Stimulated activated CD4-positive, alpha-beta T cell treated with anti-CD3 and anti-CD28 coated beads, Interleukin-12 subunit alpha, Interleukin-12 subunit beta, amount 100 ng/mL, for 24 hours (primary cell): ENCODE data around the gene BDP1.
"Not testable (repeated sequence)": the region's sequence is repeated elsewhere in the genome, so short reads cannot be mapped to it uniquely, and the experiment has no call there.

Source experiments
- DNase-seq, 2 experiments: peaks; one replicate each; pipeline ENCODE4 v3.0.0-alpha.2; 2020; ENCODE audit warnings: low read depth in 2 of 2

BDP1 gene

DNA sequence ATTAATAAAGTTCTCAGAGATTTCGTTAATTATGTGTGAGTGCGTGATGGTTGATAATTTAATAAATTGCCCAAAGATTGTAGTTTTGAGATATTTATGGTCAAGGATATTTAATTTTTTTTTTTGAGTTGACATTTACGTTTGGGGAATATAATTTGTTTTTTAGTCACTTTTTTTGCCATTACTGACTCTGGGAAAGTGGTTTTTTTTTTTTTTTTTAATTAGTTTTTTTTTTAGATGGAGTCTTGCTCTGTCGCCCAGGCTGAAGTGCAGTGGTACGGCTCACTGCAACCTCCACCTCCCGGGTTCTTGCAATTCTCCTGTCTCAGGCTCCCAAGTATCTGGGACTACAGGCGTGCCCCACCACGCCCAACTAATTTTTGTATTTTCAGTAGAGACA lies 1.7 kb downstream of the BDP1 start:
- no peak for DNase-seq

- DNase-seq, result no peak
Measured at GRCh38 chr5:71460693-71461092, 5.2 kb downstream of the BDP1 start.

GRCh38 chr5:71461360-71461759 lies 5.9 kb downstream of the BDP1 start:
- no peak for DNase-seq

DNA sequence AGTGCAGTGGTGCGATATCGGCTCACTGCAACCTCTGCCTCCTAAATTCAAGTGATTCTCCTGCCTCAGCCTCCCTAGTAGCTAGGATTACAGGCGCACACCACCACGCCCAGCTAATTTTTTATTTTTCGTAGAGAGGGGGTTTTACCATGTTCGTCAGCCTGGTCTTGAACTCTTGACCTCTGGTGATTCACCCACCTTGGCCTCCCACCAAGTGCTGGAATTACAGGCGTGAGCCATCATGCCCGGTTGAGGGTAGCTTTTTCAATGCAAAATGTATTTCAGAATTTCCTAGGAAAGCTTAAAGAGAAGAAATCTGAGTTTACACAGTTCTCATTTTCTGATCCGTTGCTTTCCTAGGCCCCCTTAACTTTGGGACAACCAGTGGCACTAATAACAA lies 15.7 kb downstream of the BDP1 start:
- DNase-seq, result no peak

DNA sequence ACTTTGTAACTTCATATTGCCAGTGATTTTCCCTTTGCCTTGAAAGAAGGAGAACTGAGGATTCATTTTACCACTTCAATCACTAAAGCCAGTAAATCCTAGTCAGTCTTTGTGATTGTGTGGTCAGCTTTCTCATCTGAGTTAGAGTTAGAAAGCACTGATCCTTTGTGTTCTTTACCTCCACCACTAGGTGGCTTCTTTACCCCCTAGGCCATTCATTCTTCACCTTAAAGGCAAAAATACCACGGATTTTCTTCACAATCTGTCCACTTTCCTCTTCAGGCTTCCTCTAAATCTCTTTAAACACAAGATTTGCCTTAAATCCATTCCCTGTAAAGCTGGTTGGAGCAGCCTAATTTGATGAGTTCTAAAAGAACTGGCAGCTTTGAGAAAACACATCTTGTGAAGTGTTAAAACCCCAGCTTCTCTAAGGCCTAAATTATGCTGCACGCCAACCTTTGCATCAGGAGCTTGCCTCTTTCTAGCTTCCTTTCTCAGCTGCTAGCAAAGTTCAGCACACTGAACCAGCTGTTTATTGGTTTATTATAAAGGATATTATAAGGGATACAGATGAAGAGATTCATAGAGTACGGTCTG lies 20.4 kb downstream of the BDP1 start:
- DNase-seq, result no peak

- DNase-seq, result no peak
Measured at GRCh38 chr5:71481441-71481840, 26.0 kb downstream of the BDP1 start.

- no peak for DNase-seq
Measured at GRCh38 chr5:71482132-71482531, 26.7 kb downstream of the BDP1 start.

DNA sequence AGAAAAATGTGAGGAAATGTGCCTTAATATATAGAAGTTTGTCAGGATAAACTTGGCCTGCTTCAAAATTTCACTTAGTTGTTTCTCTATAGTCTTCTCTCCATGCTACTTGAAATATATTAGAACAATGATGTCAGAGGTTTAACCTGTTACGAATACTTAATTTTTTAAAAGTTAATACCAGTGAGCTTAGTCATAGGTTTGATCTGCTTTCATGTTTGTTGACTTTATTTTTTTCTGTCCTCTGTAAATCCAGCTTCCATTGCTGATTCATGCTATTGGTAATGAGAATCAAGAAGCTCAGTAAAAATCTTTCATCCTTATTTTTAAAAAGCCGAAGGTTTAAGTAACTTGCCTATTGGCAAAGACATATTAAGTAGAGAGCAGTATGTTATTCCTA lies 27.9 kb downstream of the BDP1 start:
- no peak for DNase-seq

DNA sequence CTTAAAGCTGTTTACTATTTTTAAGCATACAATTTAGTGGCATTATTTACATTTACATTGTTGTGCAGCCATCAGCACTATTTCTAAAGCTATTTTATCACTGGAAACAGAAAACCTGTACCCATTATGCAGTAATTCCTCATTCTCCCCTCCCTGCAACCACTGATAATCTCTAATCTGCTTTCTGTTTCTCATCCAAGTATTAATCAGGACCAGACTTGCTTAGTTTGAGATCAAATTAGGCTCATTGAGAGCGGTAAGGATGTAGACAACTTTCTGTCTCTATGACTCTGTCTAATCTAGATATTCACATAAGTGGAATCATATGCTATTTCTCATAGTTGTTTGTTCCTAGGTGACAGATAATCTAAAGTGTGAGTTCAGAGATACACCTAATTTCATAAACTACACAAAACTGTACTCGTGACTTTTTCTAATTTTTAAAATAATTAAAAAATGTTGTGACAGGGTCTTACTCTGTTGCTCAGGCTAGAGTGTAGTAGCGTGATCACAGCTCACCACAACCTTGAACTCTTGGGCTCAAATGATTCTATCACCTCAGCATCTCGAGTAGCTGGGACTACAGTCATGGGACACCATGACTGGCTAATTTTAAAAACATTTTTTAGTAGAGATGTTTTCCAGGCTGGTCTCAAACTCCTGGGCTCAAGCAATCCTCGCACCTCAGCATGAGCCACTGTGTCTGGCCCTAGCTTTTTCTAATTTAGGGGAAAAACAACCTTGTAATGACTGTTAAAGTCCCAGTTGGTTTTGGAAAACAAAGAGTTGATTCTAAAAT lies 37.6 kb downstream of the BDP1 start:
- no peak for DNase-seq

DNA sequence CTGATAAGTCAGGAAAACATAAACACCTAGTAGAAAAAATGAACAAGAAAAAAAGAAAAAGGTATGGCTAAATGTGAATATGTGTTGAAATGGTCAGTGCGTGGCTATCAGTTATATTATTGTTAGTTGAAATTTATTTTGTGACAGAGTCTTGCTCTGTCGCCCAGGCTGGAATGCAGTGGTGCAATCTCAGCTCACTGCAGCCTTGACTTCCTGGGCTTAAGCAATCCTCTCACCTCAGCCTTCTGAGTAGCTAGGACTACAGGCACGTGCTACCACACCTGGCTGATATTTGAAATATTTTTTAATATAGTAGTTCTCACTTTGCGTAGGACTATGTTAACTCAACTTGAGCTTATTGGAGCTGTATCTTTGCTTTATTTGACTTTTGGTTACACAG lies 38.8 kb downstream of the BDP1 start:
- not testable (repeated sequence) for DNase-seq

GRCh38 chr5:71498756-71499155 lies 43.3 kb downstream of the BDP1 start:
- not testable (repeated sequence) for DNase-seq

DNA sequence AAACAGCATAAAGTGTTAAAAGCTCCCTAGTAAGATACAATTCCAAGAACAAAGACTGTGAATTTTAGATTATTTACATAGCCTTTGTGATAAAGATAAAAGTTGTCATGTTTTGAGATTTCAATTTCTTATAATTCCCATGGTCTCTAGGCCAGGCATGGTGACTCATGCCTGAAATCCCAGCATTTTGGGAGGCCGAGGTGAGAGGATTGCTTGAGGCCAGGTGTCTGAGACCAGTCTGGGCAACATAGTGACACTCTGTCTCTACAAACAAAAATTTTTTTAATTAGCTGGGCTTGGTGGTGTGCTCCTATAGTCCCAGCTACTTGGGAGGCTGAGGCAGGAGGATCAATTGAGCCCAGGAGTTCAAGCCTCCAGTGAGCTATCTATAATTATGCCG lies 48.1 kb downstream of the BDP1 start:
- DNase-seq, result no peak

GRCh38 chr5:71522151-71522550 lies 66.7 kb downstream of the BDP1 start:
- DNase-seq, result no peak

DNA sequence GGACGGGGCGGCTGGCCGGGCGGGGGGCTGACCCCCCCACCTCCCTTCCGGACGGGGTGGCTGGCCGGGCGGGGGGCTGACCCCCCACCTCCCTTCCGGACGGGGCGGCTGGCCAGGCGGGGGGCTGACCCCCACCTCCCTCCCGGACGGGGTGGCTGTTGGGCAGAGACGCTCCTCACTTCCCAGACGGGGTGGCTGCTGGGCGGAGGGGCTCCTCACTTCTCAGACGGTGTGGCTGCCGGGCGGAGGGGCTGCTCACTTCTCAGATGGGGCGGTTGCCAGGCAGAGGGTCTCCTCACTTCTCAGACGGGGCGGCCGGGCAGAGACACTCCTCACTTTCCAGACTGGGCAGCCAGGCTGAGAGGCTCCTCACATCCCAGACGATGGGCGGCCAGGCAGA lies 70.2 kb downstream of the BDP1 start:
- not testable (repeated sequence) for DNase-seq

DNA sequence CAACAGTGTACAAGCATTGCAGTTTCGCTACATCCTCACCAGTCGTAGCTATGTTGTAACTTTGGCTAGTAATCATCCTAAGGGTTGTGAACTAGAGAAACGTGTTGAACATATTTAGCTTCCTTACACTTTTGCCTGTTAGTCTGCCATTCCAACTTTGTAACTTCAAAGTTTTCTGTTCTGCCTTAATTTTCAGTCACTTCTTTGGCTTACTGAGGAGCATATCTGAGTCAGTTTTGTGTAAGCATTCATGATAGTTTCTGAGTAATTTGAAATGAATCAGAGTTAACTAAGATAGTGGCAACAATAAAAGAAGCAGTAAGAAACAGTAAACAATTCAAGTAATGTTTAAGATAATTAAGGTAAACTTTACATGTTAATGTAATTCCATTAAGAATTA lies 72.8 kb downstream of the BDP1 start:
- no peak for DNase-seq

DNA sequence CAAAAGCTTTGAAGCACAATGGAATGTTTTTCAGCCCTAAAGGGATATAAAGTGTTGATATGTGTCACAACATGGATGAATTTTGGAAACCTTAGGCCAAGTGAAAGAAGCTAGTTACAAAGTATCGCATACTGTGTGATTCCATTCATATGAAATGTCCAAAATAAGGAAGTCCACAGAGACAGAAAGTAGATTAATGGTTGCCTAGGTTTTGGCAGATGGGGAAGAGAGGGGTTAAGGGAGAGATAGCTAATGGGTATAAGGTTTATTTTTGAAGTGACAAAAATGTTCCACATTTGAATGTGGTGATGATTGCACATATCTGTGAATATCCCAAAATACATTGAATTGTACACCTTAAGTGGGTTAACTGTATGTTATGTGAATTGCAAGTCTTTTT lies 74.2 kb downstream of the BDP1 start:
- no peak for DNase-seq

DNA sequence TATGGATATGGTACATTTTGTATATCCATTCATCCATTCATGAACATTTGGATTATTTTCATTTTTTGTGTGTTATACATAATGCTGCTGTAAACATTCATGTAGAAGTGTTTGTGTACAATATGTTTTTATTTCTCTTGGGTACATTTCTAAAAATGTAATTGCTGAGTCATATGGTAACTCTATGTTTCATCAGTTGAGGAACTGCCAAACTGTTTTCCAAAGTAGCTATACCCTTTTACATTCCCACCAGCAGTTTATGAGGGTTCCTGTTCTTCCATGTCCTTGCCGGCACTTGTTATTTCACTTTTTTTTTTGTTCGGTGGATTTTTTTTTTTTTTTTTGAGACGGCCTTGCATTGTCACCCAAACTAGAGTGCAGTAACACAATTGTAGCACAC lies 77.7 kb downstream of the BDP1 start:
- DNase-seq, result no peak

GRCh38 chr5:71533615-71534014 lies 78.2 kb downstream of the BDP1 start:
- DNase-seq, result no peak

DNA sequence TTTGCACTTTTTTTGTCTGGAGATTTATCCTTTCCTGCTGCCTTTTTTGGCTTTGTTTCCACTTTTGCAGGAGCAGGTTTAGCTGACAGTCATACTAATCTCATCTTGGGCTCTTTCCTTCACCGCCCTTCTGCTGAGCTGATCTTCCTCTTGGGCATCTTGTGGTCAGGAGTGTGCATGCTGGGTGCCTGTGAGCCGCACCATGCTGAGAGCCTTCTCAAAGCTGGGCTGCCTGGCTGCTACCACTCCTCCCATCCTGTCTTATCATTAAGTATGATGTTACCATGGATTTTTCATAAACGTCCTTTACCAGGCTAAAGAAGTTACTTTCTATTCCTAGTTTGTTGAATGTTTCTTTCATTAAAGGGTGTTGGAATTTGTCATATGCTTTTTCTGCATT lies 82.2 kb downstream of the BDP1 start:
- DNase-seq, result no peak

DNA sequence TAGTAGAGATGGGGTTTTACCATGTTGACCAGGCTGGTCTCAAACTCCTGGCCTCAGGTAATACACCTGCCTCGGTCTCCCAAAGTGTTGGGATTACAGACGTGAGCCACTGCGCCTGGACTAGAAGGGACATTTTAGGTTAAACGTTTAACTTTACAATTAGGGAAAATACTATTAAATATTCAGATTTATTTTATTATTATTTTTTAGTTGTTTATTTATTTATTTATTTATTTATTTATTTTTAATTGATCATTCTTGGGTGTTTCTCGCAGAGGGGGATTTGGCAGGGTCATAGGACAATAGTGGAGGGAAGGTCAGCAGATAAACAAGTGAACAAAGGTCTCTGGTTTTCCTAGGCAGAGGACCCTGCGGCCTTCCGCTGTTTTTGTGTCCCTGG lies 95.4 kb downstream of the BDP1 start:
- not testable (repeated sequence) for DNase-seq

DNA sequence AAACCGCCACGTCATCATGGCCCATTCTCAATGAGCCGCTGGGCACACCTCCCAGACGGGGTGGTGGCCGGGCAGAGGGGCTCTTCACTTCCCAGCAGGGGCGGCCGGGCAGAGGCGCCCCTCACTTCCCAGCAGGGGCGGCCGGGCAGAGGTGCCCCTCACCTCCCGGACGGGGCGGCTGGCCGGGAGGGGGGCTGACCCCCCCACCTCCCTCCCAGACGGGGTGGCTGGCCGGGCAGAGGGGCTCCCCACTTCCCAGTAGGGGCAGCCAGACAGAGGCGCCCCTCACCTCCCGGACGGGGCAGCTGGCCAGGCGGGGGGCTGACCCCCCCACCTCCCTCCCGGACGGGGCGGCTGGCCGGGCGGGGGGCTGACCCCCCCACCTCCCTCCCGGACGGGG lies 96.1 kb downstream of the BDP1 start:
- not testable (repeated sequence) for DNase-seq

GRCh38 chr5:71552026-71552749 lies 96.7 kb downstream of the BDP1 start:
- DNase-seq, result not testable (repeated sequence)

DNA sequence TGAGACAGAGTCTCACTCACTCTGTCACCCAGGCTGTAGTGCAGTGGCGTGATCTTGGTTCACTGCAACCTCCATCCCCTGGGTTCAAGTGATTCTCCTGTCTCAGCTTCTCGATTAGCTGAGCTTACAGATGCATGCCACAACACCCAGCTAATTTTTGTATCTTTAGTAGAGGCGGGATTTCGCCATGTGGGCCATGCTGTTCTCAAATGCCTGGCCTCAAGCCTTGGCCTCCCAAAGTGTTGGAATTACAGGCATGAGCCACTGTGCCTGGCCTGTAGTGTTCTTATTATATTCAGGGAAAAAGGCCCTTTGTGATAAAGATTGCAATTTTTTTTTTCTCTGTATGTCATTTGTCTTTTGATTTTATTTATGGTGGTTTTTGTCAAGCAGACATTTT lies 107.7 kb downstream of the BDP1 start:
- DNase-seq, result no peak
